ENCODE data around the gene HSD17B12.

HSD17B12 gene

DNA sequence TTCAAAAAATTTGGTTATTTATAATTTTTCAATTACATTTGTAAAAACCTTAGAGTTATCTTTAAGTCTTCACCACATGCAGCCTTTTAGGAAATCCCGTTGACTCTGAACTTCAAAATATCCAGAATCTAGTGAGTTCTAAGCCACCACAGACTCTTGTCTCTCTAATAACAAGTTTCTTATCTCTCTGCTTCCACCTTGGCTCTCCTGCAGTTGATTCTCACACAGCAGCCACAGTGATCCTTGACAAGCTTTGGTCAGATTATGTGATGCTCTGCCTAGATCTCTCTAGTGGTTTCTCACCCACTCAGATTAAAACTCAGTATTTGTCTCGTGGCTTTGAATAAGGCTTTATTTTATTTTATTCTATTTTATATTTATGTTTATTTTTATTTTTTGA lies 8.6 kb downstream of the HSD17B12 start:
- DNase-seq: no peak

DNA sequence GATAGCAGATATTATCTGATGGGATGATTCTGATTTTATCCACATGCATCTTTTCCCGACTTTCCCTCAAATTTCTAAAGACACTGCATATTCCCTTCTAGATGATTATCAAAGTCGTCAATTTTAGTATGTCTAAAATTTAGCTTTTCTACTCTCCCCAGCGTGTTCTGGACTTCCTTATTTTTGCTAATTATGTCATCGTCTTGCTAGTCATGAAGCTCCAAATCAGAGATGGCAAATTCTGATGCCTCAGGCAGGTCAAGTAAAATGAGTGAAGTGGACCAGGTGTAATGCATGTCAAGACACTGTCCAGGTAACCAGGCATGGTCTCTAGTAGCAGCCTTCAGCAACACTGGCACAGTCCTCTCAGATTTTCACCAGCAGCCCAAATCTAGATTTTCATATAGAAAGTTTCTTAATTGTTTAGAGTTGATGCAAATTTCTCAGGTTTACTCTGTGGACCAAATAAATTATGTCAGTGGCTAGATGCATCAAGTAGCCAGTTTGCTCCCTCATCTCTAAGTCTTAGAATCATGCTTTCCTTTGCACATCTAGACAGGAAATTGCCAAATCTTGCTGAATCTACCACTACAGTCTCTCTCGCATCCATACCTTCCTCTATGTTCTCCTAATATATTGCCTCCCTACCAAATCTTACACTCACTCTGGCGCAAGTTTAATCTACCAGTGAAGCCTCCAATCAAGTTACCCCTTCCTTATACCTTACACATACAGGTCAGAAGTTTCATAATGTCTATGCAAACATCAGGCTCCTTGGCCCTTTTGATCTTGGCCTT lies 10.6 kb downstream of the HSD17B12 start:
- DNase-seq: no peak

DNA sequence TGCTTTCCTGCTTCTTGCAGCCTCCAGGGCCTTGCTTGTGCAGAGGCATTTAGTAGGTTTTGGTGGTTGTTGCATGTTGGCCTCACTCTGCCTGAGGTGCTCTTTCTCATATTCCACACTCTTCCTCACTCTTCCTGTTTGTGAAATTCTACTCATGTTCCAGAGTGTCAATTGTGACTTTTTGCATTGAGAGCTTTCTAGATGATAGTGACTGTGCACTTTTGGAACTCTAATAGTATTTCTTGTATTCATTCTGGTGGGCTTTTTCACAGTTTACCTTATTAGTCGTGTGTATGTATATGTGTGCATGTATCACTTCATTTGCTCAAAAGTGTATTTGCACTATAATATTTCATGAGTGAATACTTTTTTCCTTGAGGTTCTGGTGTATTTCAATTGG lies 11.3 kb downstream of the HSD17B12 start:
- no peak for DNase-seq

DNA sequence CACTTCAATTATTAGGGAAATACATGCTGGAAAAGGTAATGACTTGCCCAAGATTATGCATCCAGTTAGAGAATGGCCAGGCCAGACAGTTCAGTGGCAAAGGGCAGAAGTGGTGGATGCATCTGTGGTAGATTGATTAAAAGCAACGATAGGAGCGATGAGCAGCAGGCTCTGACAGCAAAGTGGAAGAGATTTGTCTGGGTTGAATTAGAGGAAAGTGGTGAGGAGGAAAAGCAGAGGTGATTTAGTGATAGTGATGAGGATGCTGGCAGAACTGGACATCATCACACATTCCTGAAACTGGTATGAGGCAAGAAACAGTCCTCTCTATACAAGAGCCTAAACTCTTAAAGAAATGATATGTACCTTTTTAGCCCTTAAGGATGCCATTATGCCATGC lies 12.5 kb downstream of the HSD17B12 start:
- no peak for DNase-seq

DNA sequence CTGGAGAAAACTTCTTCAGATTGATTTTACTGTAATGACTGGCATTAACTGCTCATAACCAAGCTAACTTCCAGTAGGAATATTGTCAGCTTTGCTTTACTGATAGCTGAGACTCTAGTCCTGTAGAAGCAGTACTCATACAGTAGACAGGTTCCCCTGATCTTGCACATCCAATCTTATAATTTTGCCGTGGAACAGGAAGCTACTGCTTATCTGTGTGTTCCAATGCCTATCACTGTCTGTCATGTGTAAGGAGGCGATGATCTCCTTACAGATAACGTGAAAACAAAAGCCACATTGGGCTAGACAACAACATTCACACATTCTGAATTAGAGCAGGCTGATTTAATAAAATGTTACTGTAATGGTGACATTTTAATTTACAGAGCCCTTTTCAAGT lies 13.2 kb downstream of the HSD17B12 start:
- DNase-seq: no peak

DNA sequence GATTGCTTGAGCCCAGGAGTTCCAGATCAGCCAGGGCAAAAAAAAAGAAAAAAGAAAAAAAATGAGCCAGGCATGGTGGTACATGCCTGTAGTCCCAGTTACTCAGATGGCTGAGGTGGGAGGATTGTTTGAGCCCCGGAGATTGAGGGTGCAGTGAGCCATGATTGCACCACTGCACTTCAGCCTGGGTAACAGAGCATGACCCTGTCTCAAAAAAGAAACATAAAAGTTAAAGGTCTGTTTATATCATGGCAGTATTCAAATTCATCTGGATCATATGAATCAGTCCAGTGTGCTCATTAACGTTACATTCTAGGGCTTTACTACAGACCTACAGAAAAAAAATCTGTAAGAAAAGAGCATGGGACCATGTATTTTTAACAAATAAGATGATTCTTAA lies 13.9 kb downstream of the HSD17B12 start:
- no peak for DNase-seq

DNA sequence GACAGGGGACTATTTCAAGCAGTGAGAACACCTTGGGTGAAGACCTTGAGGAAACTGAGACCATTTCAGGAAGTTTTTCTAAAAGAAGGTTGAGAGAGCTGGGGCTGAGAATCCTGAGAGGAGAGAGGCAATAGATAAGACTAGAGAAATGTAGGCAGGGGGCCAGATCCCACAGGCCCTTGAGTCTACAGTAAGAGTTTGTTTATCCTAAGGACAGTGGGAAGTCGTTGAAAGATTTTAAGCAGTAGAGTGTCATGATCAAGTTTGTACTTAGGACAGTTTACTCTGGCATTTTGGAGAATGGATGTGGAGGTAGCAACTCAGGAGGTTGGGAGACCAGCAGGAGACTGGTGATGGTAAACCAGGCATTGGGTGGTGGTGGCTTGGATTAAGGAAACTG lies 17.1 kb downstream of the HSD17B12 start:
- no peak for DNase-seq

DNA sequence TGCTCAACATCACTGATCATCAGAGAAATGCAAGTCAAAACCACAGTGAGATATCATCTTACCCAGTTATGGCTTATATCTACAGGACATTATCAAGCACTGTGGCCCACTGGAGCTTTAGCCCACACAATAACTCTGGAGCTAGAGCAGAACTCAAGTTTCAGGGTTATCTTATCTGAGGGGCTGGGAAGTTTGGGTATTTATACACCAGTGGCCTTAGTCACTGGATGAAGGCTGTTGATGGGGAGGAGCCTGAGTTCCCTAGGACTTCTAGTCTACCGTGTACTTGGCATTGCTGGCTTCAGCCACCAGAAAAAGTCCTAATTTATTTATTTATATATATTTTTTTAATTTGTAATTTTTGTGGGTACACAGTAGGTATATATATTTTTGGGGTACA lies 19.3 kb downstream of the HSD17B12 start:
- no peak for DNase-seq

DNA sequence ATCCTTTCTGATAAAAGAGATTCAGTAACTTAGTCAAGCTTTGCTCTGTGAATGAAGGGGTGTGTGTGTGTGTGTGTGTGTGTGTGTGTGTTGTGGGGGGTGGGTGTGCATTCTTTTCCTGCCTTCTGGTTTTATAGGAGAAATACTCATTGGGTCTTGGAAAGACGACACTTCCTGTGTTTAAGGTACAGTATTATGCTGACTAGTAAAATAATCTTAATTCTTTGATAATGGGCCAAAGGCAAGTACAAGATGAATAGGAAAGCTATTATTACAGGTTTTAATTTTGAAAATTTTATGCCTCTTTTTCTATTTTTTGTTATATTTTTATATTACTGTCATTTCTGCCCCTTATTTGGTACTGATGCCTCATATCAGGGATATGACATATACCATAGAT lies 26.1 kb downstream of the HSD17B12 start:
- no peak for DNase-seq

DNA sequence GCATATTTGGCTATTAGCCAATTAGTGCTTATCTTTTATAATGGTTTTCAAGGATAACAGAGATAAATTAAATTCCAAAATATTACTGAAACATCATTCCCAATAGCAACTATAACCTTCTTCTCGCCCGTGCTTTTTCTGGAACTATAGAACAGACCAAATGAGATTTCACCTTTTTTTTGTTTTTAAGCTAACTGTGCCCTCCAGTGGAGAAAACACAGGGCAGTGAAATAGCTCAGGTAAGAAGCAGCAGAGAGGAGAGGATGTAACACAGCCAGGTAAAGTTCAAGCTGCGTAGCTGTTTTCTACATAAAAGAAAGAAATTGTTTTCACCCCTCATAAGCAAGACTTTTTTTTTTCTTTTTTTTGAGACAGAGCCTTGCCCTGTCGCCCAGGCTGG lies 28.2 kb downstream of the HSD17B12 start:
- DNase-seq: no peak

DNA sequence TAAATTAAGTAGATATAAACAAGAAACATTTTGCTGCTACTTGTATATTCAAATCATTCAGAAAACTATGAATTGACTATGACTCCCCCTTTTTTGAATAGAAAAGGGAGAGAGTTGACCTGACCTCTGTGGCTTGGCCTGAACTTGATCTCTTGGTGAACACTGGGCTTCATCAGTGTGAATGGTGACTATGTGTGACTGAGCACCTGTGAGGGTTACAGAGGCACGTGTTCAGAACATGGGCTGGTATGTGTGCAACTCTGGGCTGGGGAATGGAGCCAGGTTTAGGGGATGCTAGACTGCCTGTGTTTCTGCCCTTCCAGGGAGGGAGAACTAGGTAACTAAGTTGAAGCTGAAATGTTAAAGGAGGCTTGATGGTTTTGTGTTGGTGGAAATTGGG lies 29.2 kb downstream of the HSD17B12 start:
- DNase-seq: no peak

DNA sequence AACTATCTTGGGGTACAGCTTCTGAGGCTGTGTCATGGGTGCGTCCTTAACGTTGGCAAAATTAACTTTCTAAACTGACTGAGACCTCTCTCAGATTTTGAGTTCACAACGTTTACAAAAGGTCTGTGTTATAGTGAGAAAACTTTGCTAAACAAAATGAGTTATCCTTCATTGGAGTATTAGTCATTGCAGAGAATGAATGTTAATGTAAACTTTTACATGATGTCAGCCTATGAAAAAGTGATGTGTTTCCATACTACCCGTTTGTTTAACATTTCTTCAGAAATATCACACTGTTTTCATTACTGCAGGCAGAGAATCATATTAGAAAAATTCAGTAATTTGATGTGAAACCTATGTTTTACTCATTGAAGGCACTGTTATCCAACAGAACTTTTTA lies 32.1 kb downstream of the HSD17B12 start:
- DNase-seq: no peak

DNA sequence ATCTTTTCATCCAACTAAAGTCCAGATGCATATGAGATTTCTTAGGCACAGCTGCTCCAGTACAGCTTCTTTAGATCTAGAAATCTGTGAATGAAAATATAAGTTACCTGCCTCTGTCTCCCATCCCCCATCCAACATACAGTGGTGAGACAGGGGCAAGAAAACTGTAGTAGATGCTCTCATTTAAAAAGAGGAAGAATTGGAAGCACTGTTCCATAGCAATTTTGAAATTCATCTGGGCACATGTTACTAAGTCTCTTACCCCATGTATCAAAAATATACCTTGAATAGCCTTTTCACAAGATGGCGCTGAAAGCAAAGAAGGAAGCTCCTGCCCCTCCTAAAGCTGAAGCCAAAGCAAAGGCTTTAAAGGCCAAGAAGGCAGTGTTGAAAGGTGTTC lies 37.8 kb downstream of the HSD17B12 start:
- no peak for DNase-seq

DNA sequence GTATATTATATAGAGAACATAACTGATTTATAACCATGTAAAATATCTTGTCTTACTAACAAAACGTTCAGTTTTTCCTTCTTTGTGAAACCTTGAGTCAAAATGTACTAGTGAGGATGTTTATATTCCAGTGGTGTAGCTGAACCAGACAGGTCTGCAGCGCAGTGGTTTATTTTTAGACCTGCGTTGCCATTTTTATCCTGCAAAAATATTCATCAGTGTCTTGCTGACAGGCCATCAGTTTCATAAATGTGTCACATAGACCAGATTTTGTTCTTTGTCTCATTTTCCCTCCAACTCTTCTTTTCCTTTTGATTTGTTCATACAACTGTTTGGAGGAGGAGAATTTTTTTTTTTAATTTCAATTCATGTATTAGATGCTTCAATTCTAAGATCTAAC lies 43.1 kb downstream of the HSD17B12 start:
- DNase-seq: no peak

DNA sequence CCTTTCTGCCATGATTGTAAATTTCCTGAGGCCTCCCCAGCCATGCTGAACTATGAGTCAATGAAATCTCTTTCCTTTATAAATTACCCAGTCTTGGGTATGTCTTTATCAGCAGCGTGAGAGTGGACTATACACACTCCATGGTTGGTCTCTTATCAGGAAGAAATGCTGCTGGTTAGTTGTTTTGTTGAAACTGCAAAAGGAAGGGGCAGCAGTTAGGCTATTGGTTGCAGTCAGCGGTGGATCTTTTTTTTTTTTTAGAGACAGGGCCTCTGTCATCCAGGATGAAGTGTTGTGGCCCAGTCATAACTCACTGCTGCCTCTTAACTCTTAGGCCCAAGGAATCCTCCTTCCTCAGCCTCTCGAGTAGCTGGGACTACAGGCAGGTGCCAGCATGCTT lies 51.7 kb downstream of the HSD17B12 start:
- DNase-seq: no peak

DNA sequence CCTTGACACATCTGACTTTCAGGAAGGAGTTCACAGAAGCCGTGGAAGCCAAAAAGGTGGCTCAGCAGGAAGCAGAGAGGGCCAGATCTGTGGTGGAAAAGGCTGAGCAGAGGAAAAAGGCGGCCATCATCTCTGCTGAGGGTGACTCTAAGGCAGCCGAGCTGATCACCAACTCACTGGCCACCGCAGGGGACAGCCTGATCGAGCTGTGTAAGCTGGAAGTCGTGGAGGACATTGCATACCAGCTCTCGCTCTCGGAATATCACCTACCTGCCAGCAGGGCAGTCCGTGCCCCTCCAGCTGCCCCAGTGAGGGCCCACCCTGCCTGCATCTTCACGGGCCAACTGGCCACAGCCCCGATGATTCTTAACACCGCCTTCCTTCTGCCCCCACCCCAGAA lies 53.7 kb downstream of the HSD17B12 start:
- DNase-seq: no peak

DNA sequence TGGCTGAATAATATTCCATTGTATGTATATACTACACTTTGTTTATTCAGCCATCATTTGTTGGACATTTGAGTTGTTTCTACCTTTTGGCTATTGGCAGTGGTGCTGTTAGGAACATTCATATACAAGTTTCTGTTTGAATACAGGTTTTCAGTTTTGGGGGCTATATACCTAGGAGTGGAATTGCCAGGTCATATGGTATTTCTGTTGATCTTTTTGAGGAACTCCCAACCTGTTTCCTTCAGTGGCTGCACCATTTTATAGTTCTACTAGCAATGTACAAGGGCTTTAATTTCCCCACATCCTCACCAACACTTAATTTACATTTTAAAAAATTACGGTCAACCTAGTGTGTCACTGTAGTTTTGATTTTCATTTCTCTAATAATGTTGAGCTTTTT lies 54.6 kb downstream of the HSD17B12 start:
- no peak for DNase-seq

DNA sequence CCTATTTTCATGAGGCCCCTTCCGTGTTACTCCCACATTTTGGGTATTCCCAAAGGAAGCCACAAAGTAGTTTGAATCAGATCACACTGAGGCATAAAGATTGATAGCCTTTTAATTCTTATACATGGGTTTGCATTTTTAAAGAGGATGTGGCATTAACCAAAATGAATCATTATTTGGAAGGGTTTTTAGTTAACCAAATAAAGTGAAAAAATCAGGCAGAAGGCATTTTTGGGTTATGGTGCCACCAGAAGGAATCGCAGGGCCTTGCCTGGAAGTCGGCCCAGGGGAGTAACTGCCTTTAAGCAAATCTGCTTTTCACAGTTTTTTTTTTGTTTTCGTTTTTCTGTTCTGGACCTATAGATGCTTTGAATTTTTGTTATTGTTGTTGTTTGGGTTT lies 55.4 kb downstream of the HSD17B12 start:
- DNase-seq: no peak

DNA sequence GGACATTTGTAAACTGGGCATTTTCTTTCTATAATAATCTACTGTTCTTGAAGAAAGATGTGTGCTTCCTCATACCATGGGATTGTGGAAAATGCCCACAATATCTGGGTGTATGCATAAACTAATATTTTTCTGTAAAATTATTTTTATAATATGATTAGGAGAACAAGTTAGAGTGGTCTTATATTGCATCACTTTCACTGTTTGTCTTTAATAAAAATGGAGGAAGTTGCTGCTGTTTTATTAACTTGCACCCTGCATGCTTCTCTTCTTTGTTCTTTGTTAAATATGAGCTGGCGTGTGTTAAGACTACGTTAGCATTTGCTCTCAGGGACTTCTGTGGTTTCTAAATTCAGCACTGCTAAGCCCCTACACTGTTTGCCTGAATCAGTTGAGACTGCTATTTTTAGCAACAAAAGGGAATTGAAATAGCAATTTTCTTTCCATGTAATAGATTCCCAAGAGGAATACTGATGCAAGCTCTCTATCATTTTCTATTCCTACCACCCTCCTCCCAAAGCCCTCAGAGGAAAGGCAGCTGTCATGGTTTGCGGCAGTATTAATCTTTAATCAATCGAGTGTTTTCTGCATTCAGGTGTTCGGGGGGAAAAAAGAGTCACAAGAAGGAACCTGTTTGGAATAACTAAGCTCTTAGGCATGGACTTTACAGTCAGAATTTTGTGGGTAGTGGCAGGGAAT lies 56.1 kb downstream of the HSD17B12 start:
- DNase-seq: no peak

DNA sequence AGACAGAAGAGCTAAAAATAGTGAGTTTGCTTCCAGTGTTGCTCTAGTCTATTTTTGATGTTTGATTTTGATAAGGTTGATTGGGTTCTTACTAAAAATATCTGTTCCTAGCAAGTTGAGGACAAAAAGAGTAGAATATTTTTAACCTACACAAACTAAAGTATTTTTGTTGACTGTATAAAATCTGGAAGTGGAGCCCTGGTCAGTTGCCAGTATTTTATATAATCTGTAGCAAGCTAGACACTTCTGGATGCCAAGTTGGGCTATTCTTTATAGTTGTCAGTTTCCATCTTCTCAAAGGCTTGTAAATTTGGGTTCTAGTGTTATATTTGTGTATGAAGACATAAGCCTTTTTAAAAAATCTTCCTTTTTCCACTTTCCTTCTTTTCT lies 56.7 kb downstream of the HSD17B12 start:
- DNase-seq: no peak

DNA sequence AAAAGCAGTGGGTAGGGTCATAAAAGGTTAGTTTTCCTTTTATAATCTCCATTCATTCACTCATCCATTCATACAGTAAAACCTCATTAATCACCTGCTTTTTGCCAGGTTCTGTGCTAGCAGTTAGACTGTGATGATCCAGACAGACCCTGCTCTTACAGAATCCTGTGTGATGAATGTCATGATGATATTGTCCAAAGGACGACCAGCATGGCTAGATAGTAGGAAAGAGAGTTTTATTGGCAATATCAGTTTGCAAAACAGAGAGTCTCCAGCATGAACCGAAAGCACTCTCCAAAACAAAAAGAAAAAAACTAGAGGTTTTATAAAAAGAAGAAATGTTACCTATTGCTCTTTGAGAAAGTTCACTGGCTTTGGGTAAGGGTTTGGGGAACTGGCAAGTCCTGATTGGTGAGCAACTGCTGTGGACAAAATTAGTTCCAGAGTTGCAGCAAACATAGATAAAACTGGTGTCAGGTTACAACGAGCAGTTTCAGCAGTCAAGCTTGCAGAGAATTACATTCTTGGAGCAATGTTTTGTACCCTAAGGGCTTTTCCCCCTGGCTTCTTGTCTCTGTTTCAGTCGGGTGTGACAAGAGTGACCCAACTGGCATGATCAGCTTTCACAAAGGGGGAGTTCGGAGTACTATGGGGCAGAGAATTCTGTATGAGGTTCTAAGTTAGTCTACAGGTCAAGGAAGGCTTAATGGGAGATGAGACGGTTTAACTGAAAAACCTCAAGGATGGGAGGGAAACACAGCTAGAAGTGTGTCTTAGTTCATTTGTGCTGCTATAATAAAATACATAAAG lies 58.3 kb downstream of the HSD17B12 start:
- DNase-seq: no peak

DNA sequence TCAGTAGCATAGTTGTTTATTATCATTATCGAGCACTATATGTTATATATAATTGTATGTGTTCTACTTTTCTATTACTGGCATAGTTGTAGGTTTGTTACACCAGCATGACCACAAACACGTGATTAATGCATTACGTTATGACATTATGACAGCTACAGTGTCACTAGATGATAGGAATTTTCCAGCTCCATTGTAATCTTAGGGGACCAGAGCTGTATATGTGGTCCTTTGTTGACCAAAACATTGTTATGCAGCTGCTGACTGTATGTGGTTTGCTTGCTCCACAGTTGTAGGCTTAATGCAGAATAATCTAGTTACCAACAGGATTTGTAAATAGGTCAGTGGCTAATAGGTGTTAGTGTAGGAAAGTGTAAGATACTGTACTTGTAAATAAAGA lies 66.1 kb downstream of the HSD17B12 start:
- DNase-seq: no peak

DNA sequence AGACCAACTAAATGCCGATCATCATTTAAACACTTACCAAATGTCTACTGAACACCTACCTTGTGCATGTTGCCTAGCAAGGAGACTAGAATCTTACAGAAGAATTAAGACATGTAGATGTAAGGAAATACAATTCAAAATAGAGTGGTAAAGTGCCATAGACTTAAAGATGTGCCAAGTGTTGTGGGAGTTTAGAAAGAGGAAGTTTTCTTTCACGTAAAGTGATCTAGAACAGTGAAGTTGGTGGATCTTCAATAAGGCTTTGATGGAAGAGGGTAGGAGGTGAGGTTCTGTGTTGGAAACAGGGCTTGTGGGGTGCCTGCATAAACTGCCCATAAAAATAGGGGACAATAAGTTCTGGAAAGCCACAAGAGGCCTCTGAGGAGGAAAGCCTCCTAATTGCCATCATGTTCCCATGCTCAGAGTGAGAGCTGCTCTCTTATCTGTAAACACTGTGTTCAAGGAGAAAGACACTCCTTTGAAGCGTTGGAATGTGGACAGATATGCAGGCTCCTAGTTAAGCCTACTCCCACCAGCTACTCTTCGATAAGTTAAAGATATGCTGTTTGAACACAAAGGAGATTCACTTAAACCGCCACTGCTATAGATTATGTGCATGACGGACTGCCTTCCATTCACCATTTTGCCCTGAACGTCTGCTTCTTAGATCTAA lies 66.7 kb downstream of the HSD17B12 start:
- DNase-seq: no peak

All from DMS 273 treated with DMSO at 0.1 percent for 48 hours (cell line).